ENCODE data around the gene SEPTIN8. TPM values are rescaled to one million over a fixed set of nuclear protein-coding genes. Genes with fewer than 3 reads are reported as not detected.

The SEPTIN8 gene
- total RNA-seq, 5 donors from 2014 or later (not counting 1 experiment from before 2014, with no cell fraction given), result 6.6 to 12.4 (median 11.0) TPM

- Histone ChIP-seq H3K27me3 (replicated peaks in 1 of 2; ENCODE audit: control insufficient read depth in 2 of 2, extremely low read depth in 1 of 2, insufficient read depth in 2 of 2, low read length in 1 of 2) (peaks cover 0 to 9% of the 10 kb centered on the region in 2 experiments), H3K27ac (ENCODE audit: low read length) (no peak overlapping the region), H3K4me1 (ENCODE audit: control insufficient read depth in 1 of 2, extremely low read depth in 1 of 2, insufficient read depth in 2 of 2, low read length in 2 of 2) (no peaks in the 10 kb centered on the region), H3K4me3 (ENCODE audit: control insufficient read depth in 1 of 2, extremely low read depth in 1 of 2, low read length in 1 of 2) (no peak overlapping the region), H3K36me3 (ENCODE audit: control insufficient read depth in 2 of 2, extremely low read depth in 1 of 2, insufficient read depth in 1 of 2, low read length in 1 of 2) (no peaks in the 10 kb centered on the region), H3K9me3 (no peaks in the 10 kb centered on the region)
- peaks cover 53 to 65% of the 10 kb centered on the region in 2 donors for H3K27me3 Mint-ChIP-seq
- ChIA-PET CTCF (interaction anchor here in 1 of 2 donors (0.6 to 1.1 kb wide), 3 partner anchors 16 to 622 kb away, joined by 3 to 6 read pairs (median 3); no protein-coding TSS in a partner anchor), POLR2A (interaction anchor here in 1 of 2 donors (0.7 kb wide), 1 partner anchor 52 kb away, joined by 5 read pairs; no protein-coding TSS in a partner anchor)
- no peaks in the 10 kb centered on the region for H3K36me3 Mint-ChIP-seq
- H3K4me1 Mint-ChIP-seq, result no peaks in the 10 kb centered on the region
- 75% methylated on average over 2 of the region's 5 CpGs for WGBS (ENCODE audit: insufficient coverage)
- DNase-seq (no peak), ATAC-seq (replicated peaks in 1 of 4) (no peak)
- no peaks in the 10 kb centered on the region for H3K9me3 Mint-ChIP-seq
- H3K27ac Mint-ChIP-seq, result no peak overlapping the region
- no peak overlapping the region for H3K4me3 Mint-ChIP-seq
These were observed 25.1 kb upstream of the SEPTIN8 start for GRCh38 chr5:132802044-132802684.

- Mint-ChIP-seq H3K27ac (no peak overlapping the region), H3K9me3 (no peaks in the 10 kb centered on the region), H3K36me3 (no peaks in the 10 kb centered on the region), H3K4me1 (no peaks in the 10 kb centered on the region), H3K4me3 (no peak overlapping the region), H3K27me3 (peaks cover 52 to 59% of the 10 kb centered on the region in 2 donors)
- ATAC-seq (replicated peaks in 1 of 4) (no peak), DNase-seq (no peak)
- WGBS (ENCODE audit: insufficient coverage), result 83% methylated on average over 2 of the region's 2 CpGs
- CTCF ChIA-PET, result no interaction called here
- Histone ChIP-seq H3K27ac (ENCODE audit: low read length) (no peak overlapping the region), H3K4me3 (ENCODE audit: control insufficient read depth in 1 of 2, extremely low read depth in 1 of 2, low read length in 1 of 2) (no peak overlapping the region), H3K36me3 (ENCODE audit: control insufficient read depth in 2 of 2, extremely low read depth in 1 of 2, insufficient read depth in 1 of 2, low read length in 1 of 2) (no peaks in the 10 kb centered on the region), H3K4me1 (ENCODE audit: control insufficient read depth in 1 of 2, extremely low read depth in 1 of 2, insufficient read depth in 2 of 2, low read length in 2 of 2) (no peaks in the 10 kb centered on the region), H3K9me3 (no peaks in the 10 kb centered on the region), H3K27me3 (replicated peaks in 1 of 2; ENCODE audit: control insufficient read depth in 2 of 2, extremely low read depth in 1 of 2, insufficient read depth in 2 of 2, low read length in 1 of 2) (peaks cover 0 to 2% of the 10 kb centered on the region in 2 experiments)
- POLR2A ChIA-PET, result interaction anchor here in 1 of 2 donors (0.9 kb wide), 1 partner anchor 8 kb away, joined by 3 read pairs; no protein-coding TSS in a partner anchor
These were observed 23.5 kb upstream of the SEPTIN8 start for GRCh38 chr5:132800545-132800944.

DNA sequence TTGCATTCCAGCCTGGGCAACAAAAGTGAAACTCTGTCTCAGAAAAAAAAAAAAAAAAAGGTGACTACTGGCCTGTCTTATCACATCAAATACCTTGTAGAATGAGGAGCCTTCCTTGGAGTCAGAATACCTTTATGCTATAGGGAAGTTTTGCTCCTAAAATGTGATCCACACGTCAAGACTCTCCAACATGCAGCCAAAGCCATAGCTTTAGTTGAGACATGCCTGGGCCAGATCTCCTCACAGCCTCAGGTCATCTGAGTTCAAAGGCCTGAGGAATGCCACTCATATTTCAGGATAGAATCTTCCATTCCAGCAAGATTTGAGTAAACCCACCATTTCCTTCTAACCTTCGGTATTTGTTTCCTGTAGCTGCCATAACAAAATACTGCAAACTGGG is 22.4 kb upstream of the SEPTIN8 start:
- ATAC-seq (replicated peaks in 1 of 4) (no peak), DNase-seq (no peak)
- Histone ChIP-seq H3K9me3 (no peaks in the 10 kb centered on the region), H3K27ac (ENCODE audit: low read length) (no peak overlapping the region), H3K27me3 (replicated peaks in 1 of 2; ENCODE audit: control insufficient read depth in 2 of 2, extremely low read depth in 1 of 2, insufficient read depth in 2 of 2, low read length in 1 of 2) (peaks cover 0 to 2% of the 10 kb centered on the region in 2 experiments), H3K4me1 (ENCODE audit: control insufficient read depth in 1 of 2, extremely low read depth in 1 of 2, insufficient read depth in 2 of 2, low read length in 2 of 2) (no peaks in the 10 kb centered on the region), H3K36me3 (ENCODE audit: control insufficient read depth in 2 of 2, extremely low read depth in 1 of 2, insufficient read depth in 1 of 2, low read length in 1 of 2) (no peaks in the 10 kb centered on the region), H3K4me3 (ENCODE audit: control insufficient read depth in 1 of 2, extremely low read depth in 1 of 2, low read length in 1 of 2) (no peak overlapping the region)
- Mint-ChIP-seq H3K4me1 (no peaks in the 10 kb centered on the region), H3K27ac (no peak overlapping the region), H3K36me3 (no peaks in the 10 kb centered on the region), H3K9me3 (no peaks in the 10 kb centered on the region), H3K4me3 (no peak overlapping the region), H3K27me3 (peaks cover 42 to 51% of the 10 kb centered on the region in 2 donors)
- ChIA-PET POLR2A (no interaction called here), CTCF (interaction anchor here in 1 of 2 donors (0.6 kb wide), 1 partner anchor 9 kb away, joined by 3 read pairs; no protein-coding TSS in a partner anchor)
- WGBS (ENCODE audit: insufficient coverage), result 50% methylated on average over 1 of the region's 2 CpGs

- Histone ChIP-seq H3K4me1 (ENCODE audit: control insufficient read depth in 1 of 2, extremely low read depth in 1 of 2, insufficient read depth in 2 of 2, low read length in 2 of 2) (no peaks in the 10 kb centered on the region), H3K9me3 (no peaks in the 10 kb centered on the region), H3K4me3 (ENCODE audit: control insufficient read depth in 1 of 2, extremely low read depth in 1 of 2, low read length in 1 of 2) (no peak overlapping the region), H3K27ac (ENCODE audit: low read length) (no peak overlapping the region), H3K27me3 (replicated peaks in 1 of 2; ENCODE audit: control insufficient read depth in 2 of 2, extremely low read depth in 1 of 2, insufficient read depth in 2 of 2, low read length in 1 of 2) (peaks cover 0 to 3% of the 10 kb centered on the region in 2 experiments), H3K36me3 (ENCODE audit: control insufficient read depth in 2 of 2, extremely low read depth in 1 of 2, insufficient read depth in 1 of 2, low read length in 1 of 2) (no peaks in the 10 kb centered on the region)
- WGBS (ENCODE audit: insufficient coverage), result 96% methylated on average over 2 of the region's 2 CpGs
- H3K27me3 Mint-ChIP-seq, result peaks cover 25 to 50% of the 10 kb centered on the region in 2 donors
- ChIA-PET POLR2A (no interaction called here), CTCF (interaction anchor here in 1 of 2 donors (0.6 to 0.7 kb wide), 4 partner anchors 472 to 1379 kb away, joined by 4 to 5 read pairs (median 5); no protein-coding TSS in a partner anchor)
- H3K9me3 Mint-ChIP-seq, result no peaks in the 10 kb centered on the region
- no peaks in the 10 kb centered on the region for H3K4me1 Mint-ChIP-seq
- ATAC-seq (replicated peaks in 1 of 4) (no peak), DNase-seq (no peak)
- no peak overlapping the region for H3K4me3 Mint-ChIP-seq
- no peak overlapping the region for H3K27ac Mint-ChIP-seq
- no peaks in the 10 kb centered on the region for H3K36me3 Mint-ChIP-seq
These were observed 20.6 kb upstream of the SEPTIN8 start for GRCh38 chr5:132797651-132798050.

DNA sequence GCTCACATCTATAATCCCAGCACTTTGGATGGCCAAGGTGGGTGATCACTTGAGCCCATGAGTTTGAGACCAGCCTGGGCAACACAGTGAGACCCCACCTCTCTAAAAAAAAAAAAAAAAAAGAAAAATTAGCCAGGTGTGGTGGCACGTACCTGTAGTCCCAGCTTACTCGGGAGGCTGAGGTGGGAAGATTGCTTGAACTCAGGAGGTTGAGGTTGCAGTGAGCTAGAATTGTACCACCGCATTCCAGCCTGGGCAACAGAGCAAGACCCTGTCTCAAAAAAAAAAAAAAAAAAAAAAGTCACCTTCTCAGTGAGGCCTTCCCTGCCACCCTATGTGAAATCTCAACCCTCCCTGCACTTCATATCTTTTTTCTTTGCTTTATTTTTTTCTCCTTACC is 14.0 kb upstream of the SEPTIN8 start:
- Histone ChIP-seq H3K27me3 (replicated peaks in 1 of 2; ENCODE audit: control insufficient read depth in 2 of 2, extremely low read depth in 1 of 2, insufficient read depth in 2 of 2, low read length in 1 of 2) (peaks cover 0 to 15% of the 10 kb centered on the region in 2 experiments), H3K4me3 (ENCODE audit: control insufficient read depth in 1 of 2, extremely low read depth in 1 of 2, low read length in 1 of 2) (no peak overlapping the region), H3K4me1 (ENCODE audit: control insufficient read depth in 1 of 2, extremely low read depth in 1 of 2, insufficient read depth in 2 of 2, low read length in 2 of 2) (no peaks in the 10 kb centered on the region), H3K9me3 (no peaks in the 10 kb centered on the region), H3K27ac (ENCODE audit: low read length) (no peak overlapping the region), H3K36me3 (ENCODE audit: control insufficient read depth in 2 of 2, extremely low read depth in 1 of 2, insufficient read depth in 1 of 2, low read length in 1 of 2) (no peaks in the 10 kb centered on the region)
- ChIA-PET POLR2A (interaction anchor here in 1 of 2 donors (0.6 kb wide), 1 partner anchor 34 kb away, joined by 5 read pairs; no protein-coding TSS in a partner anchor), CTCF (interaction anchor here in 1 of 2 donors (0.7 kb wide), 1 partner anchor 202 kb away, joined by 3 read pairs; no protein-coding TSS in a partner anchor)
- ATAC-seq (replicated peaks in 1 of 4) (no peak), DNase-seq (no peak)
- H3K9me3 Mint-ChIP-seq, result no peaks in the 10 kb centered on the region
- no peak overlapping the region for H3K27ac Mint-ChIP-seq
- H3K4me3 Mint-ChIP-seq, result no peak overlapping the region
- H3K27me3 Mint-ChIP-seq, result peaks cover 11 to 28% of the 10 kb centered on the region in 2 donors
- no peaks in the 10 kb centered on the region for H3K36me3 Mint-ChIP-seq
- no CpG with 5 or more reads among the region's 3 CpGs for WGBS (ENCODE audit: insufficient coverage)
- H3K4me1 Mint-ChIP-seq, result no peaks in the 10 kb centered on the region

GRCh38 chr5:132790201-132790865 is 13.3 kb upstream of the SEPTIN8 start:
- ChIA-PET POLR2A (no interaction called here), CTCF (interaction anchor here (0.7 to 0.9 kb wide), 2 partner anchors 9 to 202 kb away, joined by 3 read pairs; no protein-coding TSS in a partner anchor)
- Mint-ChIP-seq H3K4me1 (no peaks in the 10 kb centered on the region), H3K36me3 (no peaks in the 10 kb centered on the region), H3K4me3 (no peak overlapping the region), H3K9me3 (no peaks in the 10 kb centered on the region), H3K27ac (no peak overlapping the region), H3K27me3 (peaks cover 18 to 32% of the 10 kb centered on the region in 2 donors)
- H3K4me1 ChIP-seq (ENCODE audit: control insufficient read depth in 1 of 2, extremely low read depth in 1 of 2, insufficient read depth in 2 of 2, low read length in 2 of 2), result no peaks in the 10 kb centered on the region
- H3K4me3 ChIP-seq (ENCODE audit: control insufficient read depth in 1 of 2, extremely low read depth in 1 of 2, low read length in 1 of 2), result no peak overlapping the region
- no peaks in the 10 kb centered on the region for H3K9me3 ChIP-seq
- no peak overlapping the region for H3K27ac ChIP-seq (ENCODE audit: low read length)
- DNase-seq (no peak), ATAC-seq (replicated peaks in 1 of 4) (no peak)
- WGBS (ENCODE audit: insufficient coverage), result 100% methylated on average over 1 of the region's 2 CpGs
- no peaks in the 10 kb centered on the region for H3K36me3 ChIP-seq (ENCODE audit: control insufficient read depth in 2 of 2, extremely low read depth in 1 of 2, insufficient read depth in 1 of 2, low read length in 1 of 2)
- peaks cover 0 to 18% of the 10 kb centered on the region in 2 experiments for H3K27me3 ChIP-seq (replicated peaks in 1 of 2; ENCODE audit: control insufficient read depth in 2 of 2, extremely low read depth in 1 of 2, insufficient read depth in 2 of 2, low read length in 1 of 2)
